ENCODE results near the gene ATG4C. TPM values are rescaled to one million over a fixed set of nuclear protein-coding genes. Genes with fewer than 3 reads are reported as not detected.
"Not testable (repeated sequence)": the region's sequence is repeated elsewhere in the genome, so short reads cannot be mapped to it uniquely, and the experiment has no call there.

The ATG4C gene
- total RNA-seq, 4 donors from 2014 or later, result 0.85 to 32.2 (median 11.7) TPM

DNA sequence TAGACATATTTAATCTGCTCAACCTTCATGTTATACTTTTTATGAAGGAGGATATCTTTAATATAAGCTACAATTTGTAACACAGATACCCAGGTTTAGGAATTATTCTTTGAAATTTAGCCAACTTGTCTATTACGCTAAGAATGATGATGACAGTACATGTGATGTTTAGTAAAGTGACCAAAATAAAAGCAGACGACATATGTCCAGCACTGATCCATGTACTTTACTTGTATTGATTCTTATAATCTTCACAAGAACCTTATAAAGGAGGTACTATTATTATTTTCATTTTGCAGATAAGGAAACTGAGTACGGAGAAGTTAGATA, 37.2 kb upstream of the ATG4C start:
- TF ChIP-seq POLR2A (IDR thresholded peaks at IDR 0.05) (no peak), CTCF (IDR thresholded peaks at IDR 0.05) (no peak)
- no peak for DNase-seq

DNA sequence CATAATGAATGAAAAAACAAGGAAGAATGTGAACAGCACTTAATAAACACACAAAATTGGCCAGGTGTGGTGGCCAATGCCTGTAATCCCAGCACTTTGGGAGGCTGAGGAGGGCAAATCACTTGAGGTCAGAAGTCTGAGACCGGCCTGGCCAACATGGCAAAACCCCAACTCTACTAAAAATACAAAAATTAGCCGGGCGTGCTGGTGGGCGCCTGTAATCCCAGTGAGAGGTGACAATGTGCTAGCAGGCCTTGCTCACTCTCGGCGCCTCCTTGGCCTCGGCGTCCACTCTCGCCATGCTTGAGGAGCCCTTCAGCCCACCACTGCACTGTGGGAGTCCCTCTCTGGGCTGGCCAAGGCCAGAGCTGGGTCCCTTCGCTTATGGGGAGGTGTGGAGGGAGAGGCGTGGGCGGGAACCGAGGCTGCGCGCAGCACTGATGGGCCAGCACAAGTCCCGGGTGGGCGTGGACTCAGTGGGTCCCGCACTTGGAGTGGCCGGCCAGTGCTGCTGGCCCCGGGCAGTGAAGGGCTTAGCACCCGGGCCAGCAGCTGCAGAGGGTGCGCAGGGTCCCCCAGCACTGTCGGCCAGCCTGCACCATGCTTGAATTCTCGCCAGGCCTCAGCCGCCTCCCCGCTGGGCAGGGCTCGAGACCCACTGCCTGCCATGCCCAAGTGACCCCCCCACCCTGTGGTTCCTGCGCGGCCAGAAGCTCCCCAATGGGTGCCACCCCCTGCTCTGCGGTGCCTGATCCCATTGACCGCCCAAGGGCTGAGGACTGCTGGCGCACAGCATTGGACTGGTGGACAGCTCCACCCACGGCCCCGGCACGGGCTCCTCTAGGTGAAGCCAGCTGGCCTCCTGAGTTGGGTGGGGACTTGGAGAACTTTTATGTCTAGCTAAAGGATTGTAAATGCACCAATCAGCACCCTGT, 30.6 kb upstream of the ATG4C start:
- TF ChIP-seq POLR2A (IDR thresholded peaks at IDR 0.05) (no peak), CTCF (IDR thresholded peaks at IDR 0.05) (no peak)
- no peak overlapping the region for H3K27ac ChIP-seq

More for the DNA sequence above, 37.2 kb upstream of the ATG4C start:
- Histone ChIP-seq H3K9me3 (no peaks in the 10 kb centered on the region), H3K4me1 (no peaks in the 10 kb centered on the region), H3K36me3 (no peaks in the 10 kb centered on the region), H3K27me3 (no peaks in the 10 kb centered on the region), H3K4me3 (no peak overlapping the region), H3K27ac (no peak overlapping the region)

DNA sequence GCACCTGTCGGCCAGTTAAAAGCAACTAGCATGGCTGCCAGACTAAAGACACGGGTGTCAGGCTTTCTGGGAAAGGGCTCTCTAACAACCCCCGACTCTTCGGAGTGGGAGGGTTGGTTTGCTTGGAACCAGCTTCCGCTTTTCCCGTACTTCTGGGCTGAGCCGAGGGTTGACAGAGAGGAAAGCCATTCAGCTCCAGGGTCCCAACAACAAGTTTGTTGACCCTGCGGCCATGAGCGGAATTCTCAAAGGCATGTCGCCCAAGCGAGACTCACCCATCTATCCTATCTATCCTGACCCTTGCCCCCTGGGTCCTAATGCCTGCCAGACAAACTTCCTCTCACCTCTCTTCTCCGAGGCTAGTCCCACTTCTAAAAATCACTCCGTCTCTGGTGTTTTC, 29.0 kb upstream of the ATG4C start:
- not testable (repeated sequence) for H3K9me3 ChIP-seq, H3K27ac ChIP-seq, H3K36me3 ChIP-seq, H3K27me3 ChIP-seq, H3K4me1 ChIP-seq, DNase-seq, H3K4me3 ChIP-seq

More for the DNA sequence above, 30.6 kb upstream of the ATG4C start:
- no peak for DNase-seq
- H3K9me3 ChIP-seq, result no peaks in the 10 kb centered on the region
- no peak overlapping the region for H3K4me3 ChIP-seq
- H3K27me3 ChIP-seq, result no peaks in the 10 kb centered on the region
- no peaks in the 10 kb centered on the region for H3K4me1 ChIP-seq
- no peaks in the 10 kb centered on the region for H3K36me3 ChIP-seq

DNA sequence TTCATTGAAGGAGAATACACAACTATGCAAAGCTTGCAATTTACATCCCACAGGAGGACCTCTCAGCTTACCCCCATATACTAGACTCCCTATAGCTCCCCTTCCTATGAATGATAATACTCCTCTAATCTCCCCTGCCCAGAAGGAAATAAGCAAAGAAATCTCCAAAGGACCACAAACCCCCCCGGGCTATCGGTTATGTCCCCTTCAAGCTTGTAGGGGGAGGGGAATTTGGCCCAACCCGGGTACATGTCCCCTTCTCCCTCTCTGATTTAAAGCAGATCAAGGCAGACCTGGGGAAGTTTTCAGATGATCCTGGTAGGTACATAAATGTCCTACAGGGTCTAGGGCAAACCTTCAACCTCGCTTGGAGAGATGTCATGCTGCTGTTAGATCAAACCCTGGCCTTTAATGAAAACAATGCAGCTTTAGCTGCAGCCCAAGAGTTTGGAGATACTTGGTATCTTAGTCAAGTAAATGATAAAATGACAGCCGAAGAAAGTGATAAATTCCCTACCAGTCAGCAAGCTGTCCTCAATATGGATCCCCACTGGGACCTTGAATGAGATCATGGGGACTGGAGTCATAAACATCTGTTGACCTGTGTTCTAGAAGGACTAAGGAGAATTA, 27.6 kb upstream of the ATG4C start:
- not testable (repeated sequence) for H3K9me3 ChIP-seq, DNase-seq, H3K4me1 ChIP-seq, H3K36me3 ChIP-seq, H3K27ac ChIP-seq, H3K4me3 ChIP-seq, H3K27me3 ChIP-seq

GRCh38 chr1:62759232-62759875, 24.6 kb upstream of the ATG4C start:
- H3K27ac ChIP-seq, H3K4me3 ChIP-seq, H3K36me3 ChIP-seq, H3K9me3 ChIP-seq, H3K4me1 ChIP-seq, H3K27me3 ChIP-seq, DNase-seq: not testable (repeated sequence)

- not testable (repeated sequence) for H3K4me3 ChIP-seq, H3K27ac ChIP-seq, H3K36me3 ChIP-seq, H3K9me3 ChIP-seq, DNase-seq, H3K27me3 ChIP-seq, H3K4me1 ChIP-seq
Observed at GRCh38 chr1:62760021-62760782, 23.7 kb upstream of the ATG4C start.

DNA sequence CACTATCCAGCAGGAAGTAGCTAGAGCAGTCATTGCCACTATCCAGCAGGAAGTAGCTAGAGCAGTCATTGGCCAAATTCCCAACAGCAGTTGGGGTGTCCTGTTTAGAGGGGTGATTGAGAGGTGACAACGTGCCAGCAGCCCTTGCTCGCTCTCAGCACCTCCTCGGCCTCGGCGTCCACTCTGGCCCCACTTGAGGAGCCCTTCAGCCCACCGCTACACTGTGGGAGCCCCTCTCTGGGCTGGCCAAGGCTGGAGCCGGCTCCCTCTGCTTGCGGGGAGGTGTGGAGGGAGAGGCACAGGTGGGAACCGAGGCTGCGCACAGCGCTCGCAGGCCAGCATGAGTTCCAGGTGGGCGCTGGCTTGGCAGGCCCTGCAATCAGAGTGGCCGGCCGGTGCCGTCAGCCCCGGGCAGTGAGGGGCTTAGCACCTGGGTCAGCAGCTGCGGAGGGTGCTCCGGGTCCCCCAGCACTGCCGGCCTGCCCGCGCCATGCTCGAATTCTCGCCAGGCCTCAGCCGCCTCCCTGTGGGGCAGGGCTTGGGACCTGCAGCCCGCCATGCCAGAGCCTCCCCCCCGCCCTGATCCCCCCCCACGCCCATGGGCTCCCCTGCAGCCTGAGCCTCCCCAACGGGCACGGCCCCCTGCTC, 22.6 kb upstream of the ATG4C start:
- not testable (repeated sequence) for H3K27ac ChIP-seq, H3K4me1 ChIP-seq, H3K9me3 ChIP-seq, H3K27me3 ChIP-seq, DNase-seq, H3K36me3 ChIP-seq, H3K4me3 ChIP-seq

DNA sequence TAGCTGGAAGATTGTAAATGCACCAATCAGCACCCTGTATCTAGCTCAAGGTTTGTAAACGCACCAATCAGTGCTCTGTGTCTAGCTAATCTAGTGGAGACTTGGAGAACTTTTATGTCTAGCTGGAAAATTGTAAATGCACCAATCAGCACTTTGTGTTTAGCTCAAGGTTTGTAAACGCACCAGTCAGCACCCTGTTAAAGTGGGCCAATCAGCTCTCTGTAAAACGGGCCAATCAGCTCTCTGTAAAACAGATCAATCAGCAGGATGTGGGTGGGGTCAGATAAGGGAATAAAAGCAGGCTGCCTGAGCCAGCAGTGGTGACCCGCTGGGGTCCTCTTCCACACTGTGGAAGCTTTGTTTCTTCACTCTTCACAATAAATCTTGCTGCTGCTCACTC, 21.9 kb upstream of the ATG4C start:
- not testable (repeated sequence) for DNase-seq, H3K27ac ChIP-seq, H3K4me3 ChIP-seq, H3K4me1 ChIP-seq, H3K9me3 ChIP-seq, H3K36me3 ChIP-seq, H3K27me3 ChIP-seq
